ENCODE results near the gene TES.

The TES gene

GRCh38 chr7:116194115-116194514 lies 16.2 kb upstream of the TES start:
- DNase-seq, result no peak

GRCh38 chr7:116195451-116195850 lies 14.9 kb upstream of the TES start:
- DNase-seq, result no peak

GRCh38 chr7:116196947-116197346 lies 13.4 kb upstream of the TES start:
- DNase-seq, result no peak

- no peak for DNase-seq
These were observed 13.0 kb upstream of the TES start for GRCh38 chr7:116197360-116197759.

- DNase-seq, result no peak
These were observed 11.5 kb upstream of the TES start for GRCh38 chr7:116198748-116199410.

GRCh38 chr7:116200963-116201362 lies 9.4 kb upstream of the TES start:
- DNase-seq, result no peak

GRCh38 chr7:116206141-116206540 lies 4.2 kb upstream of the TES start:
- no peak for DNase-seq

GRCh38 chr7:116208919-116209318 lies 1.4 kb upstream of the TES start:
- DNase-seq, result no peak

- DNase-seq, result no peak
These were observed 723 bp upstream of the TES start for GRCh38 chr7:116209561-116210070.

GRCh38 chr7:116211006-116211912 lies 920 bp downstream of the TES start:
- no peak for DNase-seq

- no peak for DNase-seq
These were observed 1.7 kb downstream of the TES start for GRCh38 chr7:116211913-116212596.

GRCh38 chr7:116212869-116213268 lies 2.5 kb downstream of the TES start:
- DNase-seq, result no peak

- DNase-seq, result no peak
These were observed 3.2 kb downstream of the TES start for GRCh38 chr7:116213361-116214130.

- no peak for DNase-seq
These were observed 4.6 kb downstream of the TES start for GRCh38 chr7:116214921-116215320.

- DNase-seq, result no peak
These were observed 5.2 kb downstream of the TES start for GRCh38 chr7:116215551-116215950.

GRCh38 chr7:116216956-116217571 lies 6.7 kb downstream of the TES start:
- no peak for DNase-seq

- no peak for DNase-seq
These were observed 7.8 kb downstream of the TES start for GRCh38 chr7:116218051-116218645.

GRCh38 chr7:116218747-116219146 lies 8.4 kb downstream of the TES start:
- DNase-seq, result no peak

GRCh38 chr7:116219288-116219687 lies 8.9 kb downstream of the TES start:
- no peak for DNase-seq

GRCh38 chr7:116219834-116220233 lies 9.5 kb downstream of the TES start:
- DNase-seq, result no peak

- no peak for DNase-seq
These were observed 12.2 kb downstream of the TES start for GRCh38 chr7:116222501-116222900.

- DNase-seq, result no peak
These were observed 13.2 kb downstream of the TES start for GRCh38 chr7:116223588-116223987.
